ENCODE measurements around the gene FBXW12.

Gene FBXW12

DNA sequence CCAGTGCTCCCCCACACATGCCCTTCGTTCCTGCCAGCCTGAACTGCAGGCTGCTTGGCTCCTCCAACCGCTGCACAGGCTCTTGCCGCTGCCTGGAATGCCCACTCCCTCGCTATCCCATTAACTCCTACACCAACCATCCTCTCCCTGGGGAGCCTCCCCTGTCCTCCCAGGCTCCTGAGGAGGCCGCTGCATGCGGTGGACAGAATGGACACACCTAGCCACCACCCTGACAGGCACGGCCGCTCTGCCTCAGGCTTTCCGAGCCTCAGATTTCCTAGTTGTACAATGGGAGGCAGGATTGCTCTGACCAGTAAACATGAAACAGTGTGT is 55.6 kb downstream of the FBXW12 start:
- Histone ChIP-seq H3K4me3 (ENCODE audit: low read depth, low read length) (no peak overlapping the region), H2BK5ac (ENCODE audit: low read depth, low read length, poor library complexity) (no peak overlapping the region), H4K8ac (ENCODE audit: low read depth, low read length) (no peak overlapping the region), H3K36me3 (ENCODE audit: control insufficient read depth in 1 of 2, insufficient read depth in 2 of 2, low read length in 2 of 2) (peaks cover 24 to 27% of the 10 kb centered on the region in 2 experiments), H3K4me2 (ENCODE audit: low read length) (peak overlapping the region; percentile 74), H3K18ac (ENCODE audit: low read length) (no peak overlapping the region), H2BK12ac (ENCODE audit: low read length) (no peak overlapping the region), H4K91ac (ENCODE audit: low read depth, low read length) (no peak overlapping the region), H4K12ac (ENCODE audit: low read depth, low read length) (no peak overlapping the region), H3K27me3 (ENCODE audit: insufficient read depth, low read length) (no peaks in the 10 kb centered on the region), H3K4me1 (ENCODE audit: control insufficient read depth in 1 of 2, insufficient read depth in 2 of 2, low read length in 2 of 2) (peaks cover 37 to 41% of the 10 kb centered on the region in 2 experiments), H2AK5ac (ENCODE audit: low read length) (no peak overlapping the region), H3K79me1 (ENCODE audit: low read length) (peaks cover 14% of the 10 kb centered on the region), H2AFZ (ENCODE audit: insufficient read depth, low read length, poor library complexity) (no peak overlapping the region), H3K23ac (ENCODE audit: low read length) (no peak overlapping the region), H3K27ac (ENCODE audit: low read depth, low read length) (no peak overlapping the region), H2BK120ac (ENCODE audit: insufficient read depth, low read length, poor library complexity) (no peak overlapping the region), H3K14ac (ENCODE audit: low read length) (no peak overlapping the region), H3K9ac (ENCODE audit: low read length) (no peak overlapping the region), H3K79me2 (ENCODE audit: control insufficient read depth, insufficient read depth, low read length, poor library complexity) (peaks cover 27% of the 10 kb centered on the region), H3K4ac (ENCODE audit: low read depth, low read length) (peak overlapping the region; percentile 51), H3K9me3 (ENCODE audit: insufficient read depth, low read depth, low read length) (no peaks in the 10 kb centered on the region)
- whole genome bisulfite sequencing (ENCODE audit: extremely low coverage, insufficient coverage, insufficient read length), result no CpG with 5 or more reads among the region's 9 CpGs
- no peak for DNase-seq

DNA sequence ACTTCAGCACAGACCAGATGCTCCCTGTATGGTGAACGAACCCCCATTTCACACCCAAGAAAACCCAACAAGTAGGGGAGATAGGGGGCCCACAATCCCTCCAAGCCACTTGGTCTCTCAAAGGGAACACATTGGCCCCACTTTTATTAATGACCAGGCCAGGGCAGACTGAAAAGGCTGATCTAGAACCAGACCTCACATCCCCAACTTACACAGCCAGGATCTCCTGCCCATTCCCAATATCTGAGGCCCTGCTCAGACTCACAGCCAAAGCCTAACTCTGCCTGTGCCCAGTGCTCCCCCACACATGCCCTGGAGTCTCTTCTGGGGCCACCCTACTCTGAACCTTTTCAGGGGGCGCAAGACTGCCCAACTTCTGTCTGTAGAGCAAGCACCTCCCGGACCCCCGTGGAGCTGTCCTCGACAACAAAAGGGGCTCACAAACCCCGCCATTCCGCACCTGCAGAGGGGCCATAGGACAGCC is 56.1 kb downstream of the FBXW12 start:
- Histone ChIP-seq H3K4ac (ENCODE audit: low read depth, low read length) (peak overlapping the region; percentile 41), H3K27ac (ENCODE audit: low read depth, low read length) (no peak overlapping the region), H3K9ac (ENCODE audit: low read length) (no peak overlapping the region), H2AFZ (ENCODE audit: insufficient read depth, low read length, poor library complexity) (no peak overlapping the region), H3K36me3 (ENCODE audit: control insufficient read depth in 1 of 2, insufficient read depth in 2 of 2, low read length in 2 of 2) (peaks cover 23 to 28% of the 10 kb centered on the region in 2 experiments), H3K23ac (ENCODE audit: low read length) (no peak overlapping the region), H3K4me3 (ENCODE audit: low read depth, low read length) (peak overlapping the region; percentile 80), H3K79me2 (ENCODE audit: control insufficient read depth, insufficient read depth, low read length, poor library complexity) (peaks cover 27% of the 10 kb centered on the region), H2AK5ac (ENCODE audit: low read length) (no peak overlapping the region), H2BK5ac (ENCODE audit: low read depth, low read length, poor library complexity) (no peak overlapping the region), H2BK120ac (ENCODE audit: insufficient read depth, low read length, poor library complexity) (no peak overlapping the region), H3K18ac (ENCODE audit: low read length) (no peak overlapping the region), H4K91ac (ENCODE audit: low read depth, low read length) (peak overlapping the region; percentile 21), H3K27me3 (ENCODE audit: insufficient read depth, low read length) (no peaks in the 10 kb centered on the region), H4K8ac (ENCODE audit: low read depth, low read length) (no peak overlapping the region), H3K4me1 (ENCODE audit: control insufficient read depth in 1 of 2, insufficient read depth in 2 of 2, low read length in 2 of 2) (peaks cover 42 to 46% of the 10 kb centered on the region in 2 experiments), H3K79me1 (ENCODE audit: low read length) (peaks cover 14% of the 10 kb centered on the region), H3K4me2 (ENCODE audit: low read length) (peak overlapping the region; percentile 74), H2BK12ac (ENCODE audit: low read length) (no peak overlapping the region), H3K14ac (ENCODE audit: low read length) (peak overlapping the region; percentile 21), H3K9me3 (ENCODE audit: insufficient read depth, low read depth, low read length) (no peaks in the 10 kb centered on the region), H4K12ac (ENCODE audit: low read depth, low read length) (peak overlapping the region; percentile 14)
- no peak for DNase-seq
- WGBS (ENCODE audit: extremely low coverage, insufficient coverage, insufficient read length), result no CpG with 5 or more reads among the region's 7 CpGs

DNA sequence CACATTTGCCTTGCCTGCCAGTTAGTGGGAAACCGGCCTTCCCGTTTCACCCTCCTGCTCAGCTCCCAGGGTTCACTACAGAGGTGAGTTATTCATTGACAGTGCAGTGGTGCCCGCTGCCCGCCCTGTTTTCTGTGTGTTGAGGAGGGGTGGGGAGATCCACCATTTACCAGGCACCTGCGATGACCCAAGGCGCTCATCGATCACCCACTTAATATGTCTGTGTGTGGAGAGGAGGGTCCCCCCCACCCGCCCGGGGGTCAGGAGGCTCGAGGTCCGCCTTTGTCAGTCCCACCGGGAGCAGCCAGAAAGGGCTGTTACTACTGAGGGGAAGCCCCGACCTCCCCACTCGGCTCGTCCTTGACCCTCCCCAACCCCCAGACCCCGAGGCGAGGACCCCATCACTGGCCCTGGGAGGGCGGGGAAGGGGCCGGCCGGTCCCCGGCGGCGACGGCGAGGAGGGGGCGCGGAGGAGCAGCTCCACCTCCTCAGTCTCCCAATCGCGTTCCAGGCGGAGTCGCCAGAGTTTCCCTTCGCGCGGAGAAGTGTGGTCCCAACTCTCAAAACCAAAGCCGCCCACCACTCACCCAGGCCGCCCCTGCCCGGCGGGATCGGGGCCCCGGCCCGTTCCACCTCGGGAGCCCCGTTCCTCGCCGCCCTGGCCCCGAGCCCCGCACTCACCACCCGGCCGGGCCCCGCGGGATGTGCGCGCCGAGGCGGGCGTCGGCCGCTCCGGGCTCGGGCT is 56.7 kb downstream of the FBXW12 start:
- H3K79me2 ChIP-seq (ENCODE audit: control insufficient read depth, insufficient read depth, low read length, poor library complexity), result peaks cover 27% of the 10 kb centered on the region

DNA sequence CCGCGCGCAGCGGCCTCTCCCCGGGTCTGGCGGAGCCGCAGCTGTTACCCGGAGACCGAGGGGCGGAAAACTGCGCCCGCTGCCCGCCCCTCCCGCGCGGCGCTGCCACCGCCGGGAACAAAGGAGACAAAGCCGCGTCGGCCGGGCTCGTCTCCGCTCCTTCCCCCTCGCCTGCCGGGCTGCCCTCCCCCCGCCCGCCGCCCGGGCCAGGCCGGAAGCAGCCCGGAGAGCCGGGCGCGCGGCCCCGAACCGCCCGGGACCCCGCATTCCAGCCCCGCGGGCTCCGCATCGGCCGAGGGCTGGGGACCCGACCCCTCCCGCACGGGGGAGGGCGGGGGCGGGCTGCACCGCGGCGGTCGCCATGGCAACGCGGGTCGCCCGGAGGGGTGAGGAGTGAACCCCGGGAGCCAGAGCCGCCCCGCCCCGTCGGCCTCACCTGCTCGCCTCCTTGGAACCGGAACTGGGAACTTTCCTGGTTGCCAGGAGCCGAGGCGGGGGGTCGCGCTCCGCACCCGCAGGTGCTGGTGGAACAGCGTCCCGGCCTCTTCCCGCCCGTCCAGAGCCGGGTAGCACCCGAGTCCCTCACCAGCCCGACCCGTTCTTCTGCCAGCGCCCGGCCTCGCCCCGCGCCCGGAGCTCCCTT is 57.4 kb downstream of the FBXW12 start:
- no CpG with 5 or more reads among the region's 86 CpGs for WGBS (ENCODE audit: extremely low coverage, insufficient coverage, insufficient read length)

More for the DNA sequence above, 56.7 kb downstream of the FBXW12 start:
- peak overlapping the region; percentile 80 for H3K27ac ChIP-seq (ENCODE audit: low read depth, low read length)
- peak overlapping the region; percentile 75 for H4K12ac ChIP-seq (ENCODE audit: low read depth, low read length)
- H4K91ac ChIP-seq (ENCODE audit: low read depth, low read length), result peak overlapping the region; percentile 95
- peak overlapping the region; percentile 74 for H3K4me2 ChIP-seq (ENCODE audit: low read length)
- no peaks in the 10 kb centered on the region for H3K27me3 ChIP-seq (ENCODE audit: insufficient read depth, low read length)
- no peak overlapping the region for H2BK12ac ChIP-seq (ENCODE audit: low read length)
- H3K23ac ChIP-seq (ENCODE audit: low read length), result no peak overlapping the region
- peak overlapping the region; percentile 80 for H3K4me3 ChIP-seq (ENCODE audit: low read depth, low read length)
- H3K4ac ChIP-seq (ENCODE audit: low read depth, low read length), result peak overlapping the region; percentile 61
- peak overlapping the region; percentile 70 for H2BK5ac ChIP-seq (ENCODE audit: low read depth, low read length, poor library complexity)
- no peak for DNase-seq
- H3K9me3 ChIP-seq (ENCODE audit: insufficient read depth, low read depth, low read length), result no peaks in the 10 kb centered on the region
- H2AFZ ChIP-seq (ENCODE audit: insufficient read depth, low read length, poor library complexity), result peak overlapping the region; percentile 57
- H3K18ac ChIP-seq (ENCODE audit: low read length), result peak overlapping the region; percentile 26
- H4K8ac ChIP-seq (ENCODE audit: low read depth, low read length), result peak overlapping the region; percentile 83
- peak overlapping the region; percentile 81 for H3K9ac ChIP-seq (ENCODE audit: low read length)
- peak overlapping the region; percentile 72 for H2BK120ac ChIP-seq (ENCODE audit: insufficient read depth, low read length, poor library complexity)
- H2AK5ac ChIP-seq (ENCODE audit: low read length), result no peak overlapping the region
- H3K36me3 ChIP-seq (ENCODE audit: control insufficient read depth in 1 of 2, insufficient read depth in 2 of 2, low read length in 2 of 2), result peaks cover 22 to 25% of the 10 kb centered on the region in 2 experiments
- H3K79me1 ChIP-seq (ENCODE audit: low read length), result peaks cover 16% of the 10 kb centered on the region
- WGBS (ENCODE audit: extremely low coverage, insufficient coverage, insufficient read length), result no CpG with 5 or more reads among the region's 60 CpGs
- H3K14ac ChIP-seq (ENCODE audit: low read length), result peak overlapping the region; percentile 81
- H3K4me1 ChIP-seq (ENCODE audit: control insufficient read depth in 1 of 2, insufficient read depth in 2 of 2, low read length in 2 of 2), result peaks cover 47 to 51% of the 10 kb centered on the region in 2 experiments

More for the DNA sequence above, 57.4 kb downstream of the FBXW12 start:
- no peak overlapping the region for H3K23ac ChIP-seq (ENCODE audit: low read length)
- H2BK12ac ChIP-seq (ENCODE audit: low read length), result no peak overlapping the region
- H2AK5ac ChIP-seq (ENCODE audit: low read length), result no peak overlapping the region
- H2BK5ac ChIP-seq (ENCODE audit: low read depth, low read length, poor library complexity), result peak overlapping the region; percentile 70
- H2AFZ ChIP-seq (ENCODE audit: insufficient read depth, low read length, poor library complexity), result peak overlapping the region; percentile 57
- H3K14ac ChIP-seq (ENCODE audit: low read length), result peak overlapping the region; percentile 81
- H3K4me3 ChIP-seq (ENCODE audit: low read depth, low read length), result peak overlapping the region; percentile 80
- no peaks in the 10 kb centered on the region for H3K9me3 ChIP-seq (ENCODE audit: insufficient read depth, low read depth, low read length)
- H2BK120ac ChIP-seq (ENCODE audit: insufficient read depth, low read length, poor library complexity), result peak overlapping the region; percentile 72
- H3K27ac ChIP-seq (ENCODE audit: low read depth, low read length), result peak overlapping the region; percentile 80
- peaks cover 52 to 54% of the 10 kb centered on the region in 2 experiments for H3K4me1 ChIP-seq (ENCODE audit: control insufficient read depth in 1 of 2, insufficient read depth in 2 of 2, low read length in 2 of 2)
- H4K91ac ChIP-seq (ENCODE audit: low read depth, low read length), result peak overlapping the region; percentile 95
- peaks cover 16% of the 10 kb centered on the region for H3K79me1 ChIP-seq (ENCODE audit: low read length)
- peaks cover 18% of the 10 kb centered on the region in 2 experiments for H3K36me3 ChIP-seq (ENCODE audit: control insufficient read depth in 1 of 2, insufficient read depth in 2 of 2, low read length in 2 of 2)
- peaks cover 27% of the 10 kb centered on the region for H3K79me2 ChIP-seq (ENCODE audit: control insufficient read depth, insufficient read depth, low read length, poor library complexity)
- H3K27me3 ChIP-seq (ENCODE audit: insufficient read depth, low read length), result no peaks in the 10 kb centered on the region
- peak overlapping the region; percentile 74 for H3K4me2 ChIP-seq (ENCODE audit: low read length)
- H3K4ac ChIP-seq (ENCODE audit: low read depth, low read length), result peak overlapping the region; percentile 61
- peak overlapping the region; percentile 81 for H3K9ac ChIP-seq (ENCODE audit: low read length)
- H4K8ac ChIP-seq (ENCODE audit: low read depth, low read length), result peak overlapping the region; percentile 83
- DNase-seq, result peak; percentile 23 to 49
- H4K12ac ChIP-seq (ENCODE audit: low read depth, low read length), result peak overlapping the region; percentile 75
- H3K18ac ChIP-seq (ENCODE audit: low read length), result peak overlapping the region; percentile 62
